WTC11 (cell line): ENCODE measurements around the gene RAD18.

Experiments
- AR ChIP-seq: fragments of 250-450 bp; sonication (Bioruptor Pico); IDR thresholded peaks from 2 replicates; pipeline ENCODE4 v1.9.0; 2021; ENCODE audit warnings: mild to moderate bottlenecking
- ATF6 ChIP-seq: sonication (generic); formaldehyde crosslinking; IDR thresholded peaks from 2 replicates; pipeline ENCODE4 v1.8.1; 2023; ENCODE audit warnings: mild to moderate bottlenecking, missing genetic modification reagents
- ETV6 ChIP-seq: sonication (generic); formaldehyde crosslinking; IDR thresholded peaks from 2 replicates; pipeline ENCODE4 v1.8.1; 2022; ENCODE audit warnings: mild to moderate bottlenecking, missing genetic modification reagents
- FOXP4 ChIP-seq: sonication (generic); formaldehyde crosslinking; IDR thresholded peaks from 2 replicates; pipeline ENCODE4 v1.8.0; 2022; ENCODE audit warnings: mild to moderate bottlenecking, missing genetic modification reagents
- GRHL2 ChIP-seq: fragments of 250-450 bp; sonication (Bioruptor Pico); IDR thresholded peaks from 2 replicates; pipeline ENCODE4 v1.8.0; 2022; ENCODE audit warnings: mild to moderate bottlenecking, moderate library complexity; ENCODE audit not compliant: insufficient replicate concordance, severe bottlenecking
- NFATC4 ChIP-seq: fragments of 250-450 bp; sonication (Bioruptor Pico); IDR thresholded peaks from 2 replicates; pipeline ENCODE4 v1.9.0; 2021; ENCODE audit warnings: mild to moderate bottlenecking
- TCF7 ChIP-seq: sonication (generic); formaldehyde crosslinking; IDR thresholded peaks from 2 replicates; pipeline ENCODE4 v1.8.0; 2022; ENCODE audit warnings: mild to moderate bottlenecking, low read depth, missing genetic modification reagents, moderate library complexity
- ZNF219 ChIP-seq: sonication (generic); formaldehyde crosslinking; IDR thresholded peaks from 2 replicates; pipeline ENCODE4 v1.8.0; 2023; ENCODE audit warnings: missing genetic modification reagents, mild to moderate bottlenecking, borderline replicate concordance
- ZNF317 ChIP-seq: sonication (generic); formaldehyde crosslinking; IDR thresholded peaks from 2 replicates; pipeline ENCODE4 v1.8.1; 2023; ENCODE audit warnings: low read depth, mild to moderate bottlenecking, moderate library complexity, missing genetic modification reagents, borderline replicate concordance
- TF ChIP-seq, protein P1 (sequence below): fragments of 200-600 bp; IDR thresholded peaks from 2 replicates; pipeline ENCODE4 v1.8.0; 2022; ENCODE audit warnings: antibody characterized with exemption
- TF ChIP-seq, protein P2 (sequence below): sonication (generic); formaldehyde crosslinking; conservative IDR thresholded peaks from 2 replicates; pipeline ENCODE4 v1.8.1; 2022; ENCODE audit warnings: mild to moderate bottlenecking, missing genetic modification reagents
- TF ChIP-seq, protein P3 (sequence below): sonication (generic); formaldehyde crosslinking; IDR thresholded peaks from 2 replicates; pipeline ENCODE4 v1.8.0; 2022; ENCODE audit warnings: missing genetic modification reagents

GRCh38 chr3:8887435-8888300, 75.6 kb downstream of the RAD18 start:
- TF ChIP-seq ETV6 = no peak
- TF ChIP-seq TCF7 (CRISPR knock-in tag) = no peak
- TF ChIP-seq, protein P1, sequence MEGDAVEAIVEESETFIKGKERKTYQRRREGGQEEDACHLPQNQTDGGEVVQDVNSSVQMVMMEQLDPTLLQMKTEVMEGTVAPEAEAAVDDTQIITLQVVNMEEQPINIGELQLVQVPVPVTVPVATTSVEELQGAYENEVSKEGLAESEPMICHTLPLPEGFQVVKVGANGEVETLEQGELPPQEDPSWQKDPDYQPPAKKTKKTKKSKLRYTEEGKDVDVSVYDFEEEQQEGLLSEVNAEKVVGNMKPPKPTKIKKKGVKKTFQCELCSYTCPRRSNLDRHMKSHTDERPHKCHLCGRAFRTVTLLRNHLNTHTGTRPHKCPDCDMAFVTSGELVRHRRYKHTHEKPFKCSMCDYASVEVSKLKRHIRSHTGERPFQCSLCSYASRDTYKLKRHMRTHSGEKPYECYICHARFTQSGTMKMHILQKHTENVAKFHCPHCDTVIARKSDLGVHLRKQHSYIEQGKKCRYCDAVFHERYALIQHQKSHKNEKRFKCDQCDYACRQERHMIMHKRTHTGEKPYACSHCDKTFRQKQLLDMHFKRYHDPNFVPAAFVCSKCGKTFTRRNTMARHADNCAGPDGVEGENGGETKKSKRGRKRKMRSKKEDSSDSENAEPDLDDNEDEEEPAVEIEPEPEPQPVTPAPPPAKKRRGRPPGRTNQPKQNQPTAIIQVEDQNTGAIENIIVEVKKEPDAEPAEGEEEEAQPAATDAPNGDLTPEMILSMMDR = no peak
- no peak for TF ChIP-seq ATF6
- no peak for TF ChIP-seq ZNF219
- no peak for TF ChIP-seq NFATC4 (CRISPR knock-in tag)
- TF ChIP-seq GRHL2 (CRISPR knock-in tag) = no peak
- TF ChIP-seq ZNF317 (CRISPR knock-in tag) = no peak
- TF ChIP-seq, protein P2, sequence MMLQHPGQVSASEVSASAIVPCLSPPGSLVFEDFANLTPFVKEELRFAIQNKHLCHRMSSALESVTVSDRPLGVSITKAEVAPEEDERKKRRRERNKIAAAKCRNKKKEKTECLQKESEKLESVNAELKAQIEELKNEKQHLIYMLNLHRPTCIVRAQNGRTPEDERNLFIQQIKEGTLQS (CRISPR knock-in tag) = no peak
- TF ChIP-seq, protein P3, sequence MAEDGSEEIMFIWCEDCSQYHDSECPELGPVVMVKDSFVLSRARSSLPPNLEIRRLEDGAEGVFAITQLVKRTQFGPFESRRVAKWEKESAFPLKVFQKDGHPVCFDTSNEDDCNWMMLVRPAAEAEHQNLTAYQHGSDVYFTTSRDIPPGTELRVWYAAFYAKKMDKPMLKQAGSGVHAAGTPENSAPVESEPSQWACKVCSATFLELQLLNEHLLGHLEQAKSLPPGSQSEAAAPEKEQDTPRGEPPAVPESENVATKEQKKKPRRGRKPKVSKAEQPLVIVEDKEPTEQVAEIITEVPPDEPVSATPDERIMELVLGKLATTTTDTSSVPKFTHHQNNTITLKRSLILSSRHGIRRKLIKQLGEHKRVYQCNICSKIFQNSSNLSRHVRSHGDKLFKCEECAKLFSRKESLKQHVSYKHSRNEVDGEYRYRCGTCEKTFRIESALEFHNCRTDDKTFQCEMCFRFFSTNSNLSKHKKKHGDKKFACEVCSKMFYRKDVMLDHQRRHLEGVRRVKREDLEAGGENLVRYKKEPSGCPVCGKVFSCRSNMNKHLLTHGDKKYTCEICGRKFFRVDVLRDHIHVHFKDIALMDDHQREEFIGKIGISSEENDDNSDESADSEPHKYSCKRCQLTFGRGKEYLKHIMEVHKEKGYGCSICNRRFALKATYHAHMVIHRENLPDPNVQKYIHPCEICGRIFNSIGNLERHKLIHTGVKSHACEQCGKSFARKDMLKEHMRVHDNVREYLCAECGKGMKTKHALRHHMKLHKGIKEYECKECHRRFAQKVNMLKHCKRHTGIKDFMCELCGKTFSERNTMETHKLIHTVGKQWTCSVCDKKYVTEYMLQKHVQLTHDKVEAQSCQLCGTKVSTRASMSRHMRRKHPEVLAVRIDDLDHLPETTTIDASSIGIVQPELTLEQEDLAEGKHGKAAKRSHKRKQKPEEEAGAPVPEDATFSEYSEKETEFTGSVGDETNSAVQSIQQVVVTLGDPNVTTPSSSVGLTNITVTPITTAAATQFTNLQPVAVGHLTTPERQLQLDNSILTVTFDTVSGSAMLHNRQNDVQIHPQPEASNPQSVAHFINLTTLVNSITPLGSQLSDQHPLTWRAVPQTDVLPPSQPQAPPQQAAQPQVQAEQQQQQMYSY (CRISPR knock-in tag) = no peak
- TF ChIP-seq FOXP4 (CRISPR knock-in tag) = no peak
- no peak for TF ChIP-seq AR (CRISPR knock-in tag)
